GM18498 (cell line): ENCODE data around the gene ALPK3.
"Not testable (repeated sequence)": the region's sequence is repeated elsewhere in the genome, so short reads cannot be mapped to it uniquely, and the experiment has no call there.

Source experiments
- ATAC-seq: cut with Tn5 transposase; IDR thresholded peaks from one replicate; pipeline ENCODE4 v1.9.1; 2021; ENCODE audit warnings: mild to moderate bottlenecking, moderate library complexity; ENCODE audit not compliant: unreplicated experiment

The ALPK3 gene

DNA sequence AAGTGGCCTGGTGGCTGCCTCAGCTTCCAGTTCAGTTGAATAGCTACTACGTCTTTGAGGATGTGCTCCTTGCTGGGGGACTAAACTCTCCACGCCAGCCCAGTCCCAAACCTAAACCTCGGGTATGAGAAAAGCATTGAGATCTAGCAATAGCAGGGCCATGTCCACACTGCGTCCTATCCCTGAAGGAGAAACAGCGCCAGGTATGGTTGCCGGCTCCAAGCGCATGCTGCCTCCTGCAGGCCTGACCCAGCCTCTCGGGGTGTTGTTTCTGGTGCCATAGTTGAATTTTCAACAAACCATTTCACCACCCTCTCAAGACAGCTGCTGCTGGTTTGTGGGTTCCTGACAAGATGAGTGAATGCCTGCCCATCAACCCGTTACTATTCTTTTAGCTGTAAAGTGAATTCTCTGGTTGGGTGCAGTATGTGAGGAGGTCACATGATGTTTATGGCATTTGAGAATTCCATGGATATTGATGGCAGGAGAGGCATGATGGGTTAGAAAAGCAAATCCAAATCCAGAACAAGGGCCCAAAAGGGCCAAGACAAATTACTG, 54.4 kb downstream of the ALPK3 start:
- no peak for ATAC-seq

- no peak for ATAC-seq
Observed at GRCh38 chr15:84872009-84872910, 55.1 kb downstream of the ALPK3 start.

DNA sequence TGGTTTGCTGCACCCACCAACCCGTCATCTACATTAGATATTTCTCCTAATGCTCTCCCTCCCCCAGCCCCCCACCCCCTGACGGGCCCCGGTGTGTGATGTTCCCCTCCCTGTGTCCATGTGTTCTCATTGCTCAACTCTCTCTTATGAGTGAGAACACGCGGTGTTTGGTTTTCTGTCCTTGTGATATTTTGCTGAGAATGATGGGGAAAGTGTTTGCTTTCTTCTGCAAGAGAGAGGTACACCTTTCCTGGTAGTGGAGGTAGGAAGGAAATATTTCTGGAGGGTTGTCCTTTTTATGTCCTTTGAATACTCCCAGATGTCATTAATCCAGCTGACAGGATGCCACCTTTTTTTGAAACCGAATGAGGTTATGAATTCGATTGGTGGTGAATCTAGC, 56.8 kb downstream of the ALPK3 start:
- ATAC-seq, result no peak

- ATAC-seq, result no peak
Observed at GRCh38 chr15:84874981-84875699, 58.0 kb downstream of the ALPK3 start.

- no peak for ATAC-seq
Observed at GRCh38 chr15:84876269-84876668, 59.1 kb downstream of the ALPK3 start.

DNA sequence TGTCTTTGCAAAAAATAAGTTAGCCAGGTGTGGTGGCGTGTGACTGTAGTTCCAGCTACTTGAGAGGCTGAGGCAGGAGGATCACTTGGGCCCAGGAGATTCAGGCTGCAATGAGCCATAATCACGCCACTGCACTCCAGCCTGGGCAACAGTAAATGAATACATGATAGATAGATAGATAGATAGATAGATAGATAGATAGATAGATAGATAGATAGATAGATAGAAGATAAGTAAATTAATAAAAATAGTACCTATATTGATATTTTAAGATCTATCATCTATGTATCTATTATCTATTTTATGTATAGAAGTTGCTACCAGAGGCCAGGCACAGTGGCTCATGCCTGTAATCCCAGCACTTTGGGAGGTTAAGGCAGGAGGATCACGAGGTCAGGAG, 60.5 kb downstream of the ALPK3 start:
- ATAC-seq, result not testable (repeated sequence)

GRCh38 chr15:84878504-84878903, 61.3 kb downstream of the ALPK3 start:
- ATAC-seq, result no peak

DNA sequence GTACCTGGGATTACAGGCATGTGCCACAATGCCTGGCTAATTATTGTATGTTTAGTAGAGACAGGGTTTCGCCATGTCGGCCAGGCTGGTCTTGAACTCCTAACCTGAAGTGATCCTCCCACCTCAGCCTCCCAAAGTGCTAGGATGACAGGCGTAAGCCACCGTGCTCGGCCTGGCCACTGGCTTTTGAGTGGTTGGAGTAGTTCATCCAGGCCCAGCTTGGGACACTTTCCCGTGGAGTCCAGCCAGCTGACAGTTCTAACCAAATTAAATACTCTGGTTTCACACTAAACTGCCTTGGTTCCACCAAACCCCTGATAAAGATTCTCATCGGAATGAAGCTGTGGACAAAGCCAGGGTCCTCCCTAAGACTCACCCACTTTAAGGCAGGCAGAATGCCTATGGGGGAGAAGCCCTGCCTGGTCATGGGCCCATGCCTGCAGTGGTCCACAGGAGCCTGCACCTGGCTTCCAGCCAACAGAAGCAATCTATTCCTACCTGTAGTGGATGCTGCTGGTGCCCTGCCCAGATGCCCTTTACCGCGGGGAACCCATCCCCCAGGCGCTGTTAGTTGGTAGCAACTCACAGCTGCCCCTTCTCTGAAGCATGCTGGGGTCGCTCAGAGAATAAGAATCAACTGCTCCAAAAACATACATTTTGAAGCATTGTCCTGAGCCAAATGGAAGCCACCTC, 62.1 kb downstream of the ALPK3 start:
- no peak for ATAC-seq

DNA sequence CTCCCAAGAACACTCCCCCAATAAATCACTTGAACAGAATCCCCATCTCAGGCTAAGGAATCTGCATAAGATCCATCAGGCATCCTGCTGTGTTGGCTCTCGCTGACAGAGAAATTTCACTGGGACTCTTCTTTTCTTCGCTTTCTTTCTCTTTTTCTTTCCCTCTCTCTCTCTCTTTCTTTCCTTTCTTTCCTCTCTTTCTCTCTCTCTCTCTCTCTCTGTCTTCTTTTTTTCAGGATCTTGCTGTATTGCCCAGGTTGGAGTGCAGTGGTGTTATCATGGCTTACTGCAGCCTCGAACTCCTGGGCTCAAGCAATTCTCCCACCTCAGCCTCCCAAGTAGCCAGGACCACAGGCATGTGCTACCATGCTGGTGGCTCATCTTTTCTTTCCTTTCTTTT, 62.9 kb downstream of the ALPK3 start:
- ATAC-seq, result no peak

DNA sequence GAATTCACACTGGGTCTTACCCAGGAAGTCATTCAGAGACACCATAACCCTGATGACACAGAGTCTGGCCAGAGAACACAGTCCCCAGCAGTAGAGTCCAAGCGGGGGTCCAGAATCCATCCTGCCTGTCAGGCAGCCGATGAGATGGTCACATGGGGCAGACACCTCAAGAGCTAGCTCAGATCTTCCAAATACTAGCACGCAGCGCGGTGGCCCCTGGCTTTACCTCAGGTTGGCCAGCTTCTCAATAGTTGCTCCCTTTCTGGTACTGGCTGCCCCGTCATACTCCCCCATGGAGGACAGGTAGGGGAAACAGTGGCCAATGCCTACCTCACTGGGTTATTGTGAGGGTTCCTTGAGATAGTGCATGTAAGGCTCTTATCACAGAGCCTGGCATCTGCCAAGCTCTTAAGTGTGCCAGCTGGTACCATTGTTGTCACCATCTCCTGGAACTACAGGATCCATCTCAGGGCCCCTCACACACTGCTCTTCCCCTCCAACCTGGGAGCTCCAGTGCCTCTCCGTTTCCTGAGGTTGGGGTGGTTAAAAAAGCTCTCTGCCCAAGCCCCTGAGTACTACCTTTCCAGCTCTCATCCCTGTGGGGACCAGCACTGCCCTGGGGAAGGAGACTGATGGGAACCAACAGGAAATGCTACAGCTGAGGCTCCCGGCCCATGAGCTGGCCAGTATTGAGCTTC, 63.8 kb downstream of the ALPK3 start:
- ATAC-seq, result no peak

GRCh38 chr15:84881520-84881830, 64.3 kb downstream of the ALPK3 start:
- no peak for ATAC-seq

DNA sequence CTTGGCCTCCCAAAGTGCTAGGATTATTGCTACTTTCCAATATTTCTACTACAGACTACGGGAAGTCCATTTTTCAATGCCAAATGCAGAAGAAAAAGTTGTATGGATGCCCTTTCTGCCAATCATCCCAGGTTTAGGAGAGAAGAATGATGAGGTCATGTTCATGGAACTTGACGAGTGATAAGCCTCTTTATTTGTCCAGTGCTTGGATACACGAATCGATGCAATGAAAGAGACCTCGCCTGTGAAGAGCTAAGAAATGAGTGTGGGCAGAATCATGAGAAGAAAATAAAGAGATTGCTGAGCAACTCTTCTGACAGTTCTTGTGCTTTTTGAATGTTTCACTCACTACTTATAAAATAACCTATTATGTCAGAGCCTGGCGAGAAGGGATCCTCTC, 66.3 kb downstream of the ALPK3 start:
- no peak for ATAC-seq

DNA sequence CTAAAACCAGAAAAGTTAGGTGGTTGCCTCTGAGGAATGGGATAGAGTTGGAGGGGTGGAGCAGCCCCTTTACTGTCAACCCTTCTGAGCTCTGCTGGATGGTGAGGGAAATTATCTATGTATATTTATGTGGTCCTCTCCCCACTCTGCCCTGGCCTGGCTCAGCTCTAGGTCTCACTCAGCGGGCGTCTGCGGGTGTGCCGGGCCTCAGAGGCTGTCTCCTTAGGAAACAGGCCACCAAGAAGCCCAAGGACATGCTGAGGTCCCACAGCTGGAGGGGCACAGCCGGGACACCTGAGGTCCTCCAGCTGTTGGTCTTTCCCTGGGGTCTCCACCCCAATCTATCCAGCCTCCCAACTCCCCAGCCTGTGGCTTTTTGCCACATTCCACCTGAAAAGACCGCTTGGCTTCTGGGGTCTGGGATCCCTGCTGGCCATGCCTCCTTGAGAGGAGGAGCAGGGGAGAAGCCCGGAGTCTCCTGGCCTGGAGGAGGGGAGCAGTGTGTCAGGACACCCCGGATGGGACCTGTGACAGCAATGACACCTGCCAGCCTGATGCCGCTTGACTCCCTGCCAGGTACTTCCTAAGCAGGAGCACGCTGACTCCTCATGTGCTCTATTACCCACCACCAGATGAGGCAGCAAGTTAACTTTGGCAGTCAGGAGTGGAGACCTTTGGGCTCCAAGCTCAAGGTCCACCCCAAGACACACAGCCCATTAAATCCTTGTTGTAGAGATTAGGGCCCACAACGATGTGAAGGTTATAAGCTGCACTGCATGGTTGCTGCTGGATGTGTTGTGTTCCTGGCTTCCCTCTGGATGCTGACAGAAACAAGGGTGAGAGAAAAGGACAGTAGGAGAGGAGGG, 67.0 kb downstream of the ALPK3 start, which contains the start of gene SLC28A1:
Gene SLC28A1, plus strand, starts transcription at position 747 of the 866 bp plus-strand sequence. CDS start 3,099 bp downstream, outside the sequence.
- no peak for ATAC-seq

- ATAC-seq, result no peak
Observed at GRCh38 chr15:84885801-84886200, 68.6 kb downstream of the ALPK3 start.

DNA sequence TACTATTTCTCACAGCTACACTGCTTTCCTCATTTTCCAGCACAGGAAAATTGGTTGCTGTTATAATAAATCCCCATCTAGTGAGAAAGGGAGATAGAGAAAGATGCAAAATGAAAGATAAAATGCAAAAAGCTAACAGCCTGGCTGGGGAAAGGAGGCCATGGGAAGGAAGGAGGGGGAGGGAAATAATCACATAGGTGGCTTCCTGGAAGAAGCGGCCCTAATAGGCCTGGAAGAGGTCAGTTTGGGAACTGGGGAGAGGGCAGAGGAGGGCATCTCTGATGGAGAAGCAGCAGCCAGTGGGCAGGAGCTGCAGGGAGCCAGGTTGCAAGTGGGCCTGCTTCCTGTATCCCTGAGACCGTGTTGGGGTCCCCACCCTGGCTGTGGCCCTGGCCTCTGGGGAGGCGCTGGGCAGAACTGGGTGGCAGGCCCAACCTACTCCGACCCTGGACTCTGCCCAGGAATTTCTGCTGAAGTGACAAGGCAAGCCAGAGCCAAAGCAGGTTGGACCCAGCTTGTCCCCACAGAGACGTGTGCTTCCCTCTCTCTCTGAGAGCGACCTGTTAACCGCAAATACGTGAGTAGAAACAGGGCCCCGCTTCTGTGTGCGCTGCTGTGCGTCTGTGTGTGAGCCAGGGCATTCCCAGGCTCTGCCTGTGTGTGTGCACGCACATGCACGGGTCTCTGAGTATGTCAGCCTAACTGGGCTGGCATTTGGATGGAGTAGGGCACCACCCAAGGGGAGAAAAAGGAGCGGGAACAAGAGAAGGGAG, 69.2 kb downstream of the ALPK3 start:
- no peak for ATAC-seq

- no peak for ATAC-seq
Observed at GRCh38 chr15:84886984-84887299, 69.8 kb downstream of the ALPK3 start.

GRCh38 chr15:84887938-84888337, 70.8 kb downstream of the ALPK3 start:
- no peak for ATAC-seq

- no peak for ATAC-seq
Observed at GRCh38 chr15:84888639-84889038, 71.5 kb downstream of the ALPK3 start.

GRCh38 chr15:84889313-84889990, 72.3 kb downstream of the ALPK3 start:
- no peak for ATAC-seq
